ENCODE data around the gene PDZD2. TPM values are rescaled to one million over a fixed set of nuclear protein-coding genes. Genes with fewer than 3 reads are reported as not detected.

PDZD2 gene
- total RNA-seq, result 0.43 and 0.46 TPM in 2 replicates

GRCh38 chr5:31638748-31639418, at the start of gene PDZD2:
Gene PDZD2, plus strand, starts transcription at chr5:31639131.

Other genes with a start within 250 kb of the PDZD2 start
- 40.5 and 40.8 TPM in 2 replicates for gene DROSHA, start 107.0 kb upstream of the PDZD2 start, total RNA-seq
- 14.8 and 15.3 TPM in 2 replicates for gene C5orf22, start 106.8 kb upstream of the PDZD2 start, total RNA-seq